Neutrophil (primary cell): ENCODE results near the gene PTPRE.

Source experiments
- H3K27ac ChIP-seq: fragments of 200-600 bp; sonication (generic); 2 replicates; pipeline ENCODE4 v1.5.1; 2016; ENCODE audit warnings: mild to moderate bottlenecking, moderate library complexity
- H3K27me3 ChIP-seq: fragments of 200-600 bp; sonication (generic); 2 replicates; pipeline ENCODE4 v1.6.0; 2016; ENCODE audit warnings: mild to moderate bottlenecking
- H3K36me3 ChIP-seq: fragments of 200-600 bp; sonication (generic); 2 replicates; pipeline ENCODE4 v1.5.1; 2017
- H3K4me1 ChIP-seq, 2 experiments: fragments of 200-600 bp in 1 of 2; sonication (generic) in 1 of 2; 1 replicate in 1 of 2; 2 replicates in 1 of 2; pipeline versions ENCODE4 v1.5.1 to v1.6.1; 2013 to 2016; ENCODE audit warnings: low read depth in 1 of 2, low read length in 1 of 2, mild to moderate bottlenecking in 1 of 2, moderate library complexity in 1 of 2; ENCODE audit not compliant: control insufficient read depth in 1 of 2, insufficient read depth in 1 of 2
- H3K4me3 ChIP-seq, 2 experiments: fragments of 200-600 bp in 1 of 2; sonication (generic) in 1 of 2; 1 replicate in 1 of 2; 2 replicates in 1 of 2; pipeline ENCODE4 v1.5.1; 2013 to 2016; ENCODE audit warnings: low read depth in 1 of 2, low read length in 1 of 2, mild to moderate bottlenecking in 1 of 2, moderate library complexity in 1 of 2
- H3K9me3 ChIP-seq: fragments of 200-600 bp; sonication (generic); 2 replicates; pipeline ENCODE4 v1.5.1; 2016
- CTCF ChIP-seq: fragments of 200-600 bp; sonication (generic); IDR thresholded peaks from 2 replicates; pipeline ENCODE4 v1.5.1; 2016; ENCODE audit warnings: antibody characterized with exemption

The PTPRE gene

DNA sequence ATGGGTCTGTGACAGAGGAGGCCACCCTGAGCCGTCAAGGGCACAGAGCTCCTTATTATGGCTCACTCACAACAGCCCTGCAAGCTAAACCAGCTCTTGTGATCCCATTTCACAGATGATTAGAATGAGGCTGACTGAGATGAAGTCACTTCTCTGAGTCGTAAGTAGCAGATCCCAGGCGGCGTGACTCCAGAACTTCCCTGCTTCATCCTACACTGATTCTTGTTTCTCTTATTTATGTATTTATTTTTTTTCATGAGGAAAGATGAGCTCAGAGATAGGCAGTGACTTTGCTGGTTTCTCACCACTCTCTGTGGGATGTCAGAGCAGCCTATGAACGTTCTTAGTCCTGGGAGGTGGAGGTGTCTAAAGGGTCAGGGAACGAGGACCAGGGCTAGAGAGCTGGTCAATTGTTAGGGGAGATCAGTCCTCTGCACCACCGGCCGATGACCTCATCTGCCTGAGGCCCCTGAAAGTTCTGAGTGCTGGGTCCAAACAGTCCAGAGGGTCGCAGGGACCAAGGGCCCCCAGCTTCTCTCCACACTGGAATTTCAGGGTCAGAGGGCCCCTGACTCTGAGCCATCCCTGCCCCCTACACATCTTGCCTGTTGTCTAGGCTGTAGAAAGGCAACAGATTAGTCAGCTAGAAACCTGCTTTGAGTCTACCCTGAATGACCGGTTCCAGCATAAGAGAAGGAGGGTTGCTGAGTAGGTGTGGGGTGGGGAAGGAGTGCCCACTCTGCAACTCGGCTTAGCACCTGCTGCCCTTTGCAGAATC, 32.0 kb upstream of the PTPRE start:
- no peak overlapping the region for H3K27ac ChIP-seq
- no peak overlapping the region for H3K4me3 ChIP-seq
- peaks cover 21 to 23% of the 10 kb centered on the region in 2 experiments for H3K4me1 ChIP-seq
- H3K9me3 ChIP-seq: no peaks in the 10 kb centered on the region
- H3K36me3 ChIP-seq: no peaks in the 10 kb centered on the region
- no peaks in the 10 kb centered on the region for H3K27me3 ChIP-seq
- TF ChIP-seq CTCF: no peak

GRCh38 chr10:127875449-127875765, 31.5 kb upstream of the PTPRE start:
- Histone ChIP-seq H3K4me3 (no peak overlapping the region), H3K9me3 (no peaks in the 10 kb centered on the region), H3K36me3 (no peaks in the 10 kb centered on the region), H3K27me3 (no peaks in the 10 kb centered on the region), H3K4me1 (peaks cover 26 to 28% of the 10 kb centered on the region in 2 experiments), H3K27ac (no peak overlapping the region)
- no peak for TF ChIP-seq CTCF

DNA sequence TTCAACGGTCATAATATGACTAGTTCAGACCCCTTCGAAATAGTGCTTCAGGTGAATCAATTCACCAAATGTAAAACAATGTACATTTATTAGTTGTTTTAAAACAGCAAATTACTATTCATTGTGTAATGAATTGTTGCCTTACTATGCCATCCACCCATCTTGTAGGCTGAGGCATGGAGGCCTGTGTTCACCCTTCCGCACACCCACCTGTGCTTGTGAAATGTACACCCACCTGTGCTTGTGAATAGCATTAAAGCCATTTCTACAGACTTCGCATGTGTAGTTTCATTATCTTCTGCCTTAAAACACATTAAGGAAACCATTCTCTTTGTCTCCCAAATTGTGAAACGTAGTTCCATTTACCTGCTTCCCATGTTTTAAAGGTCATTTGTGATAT, 31.0 kb upstream of the PTPRE start:
- no peaks in the 10 kb centered on the region for H3K27me3 ChIP-seq
- H3K4me3 ChIP-seq: no peak overlapping the region
- peaks cover 32 to 33% of the 10 kb centered on the region in 2 experiments for H3K4me1 ChIP-seq
- no peaks in the 10 kb centered on the region for H3K36me3 ChIP-seq
- no peak overlapping the region for H3K27ac ChIP-seq
- H3K9me3 ChIP-seq: no peaks in the 10 kb centered on the region
- no peak for TF ChIP-seq CTCF

- H3K27me3 ChIP-seq: no peaks in the 10 kb centered on the region
- H3K4me3 ChIP-seq: no peak overlapping the region
- no peak overlapping the region for H3K27ac ChIP-seq
- H3K9me3 ChIP-seq: no peaks in the 10 kb centered on the region
- no peak for TF ChIP-seq CTCF
- peaks cover 44 to 45% of the 10 kb centered on the region in 2 experiments for H3K4me1 ChIP-seq
- no peaks in the 10 kb centered on the region for H3K36me3 ChIP-seq
Observed at GRCh38 chr10:127877116-127877515, 29.8 kb upstream of the PTPRE start.

GRCh38 chr10:127877699-127878098, 29.2 kb upstream of the PTPRE start:
- TF ChIP-seq CTCF: no peak
- peaks cover 49 to 51% of the 10 kb centered on the region in 2 experiments for H3K4me1 ChIP-seq

More at GRCh38 chr10:127877699-127878098, 29.2 kb upstream of the PTPRE start:
- no peaks in the 10 kb centered on the region for H3K9me3 ChIP-seq
- no peak overlapping the region for H3K27ac ChIP-seq
- H3K4me3 ChIP-seq: no peak overlapping the region
- H3K36me3 ChIP-seq: no peaks in the 10 kb centered on the region
- H3K27me3 ChIP-seq: no peaks in the 10 kb centered on the region
